WTC11 (cell line): ENCODE results near the gene ZSWIM6. TPM values are rescaled to one million over a fixed set of nuclear protein-coding genes. Genes with fewer than 3 reads are reported as not detected.
A peak's percentile ranks its signal among the peaks of the same experiment; 100 is the strongest.

Experiments
- ATAC-seq: fragments of 200-7000 bp; cut with Tn5 transposase; 2 replicates; pipeline ENCODE4 v1.10.0; 2021; ENCODE audit warnings: mild to moderate bottlenecking, moderate library complexity
- CTCF ChIA-PET: fragments of 300-600 bp; sonication (Branson Sonifier 250); formaldehyde crosslinking; loops from one replicate; lab custom pipeline; 2021; ENCODE audit warnings: antibody characterized with exemption; lab: Charles Lee
- POLR2A ChIA-PET: fragments of 350-600 bp; sonication (Branson Sonifier 250); formaldehyde crosslinking; loops from one replicate; lab custom pipeline; 2021; ENCODE audit warnings: antibody characterized with exemption; lab: Charles Lee
- DNase-seq: peaks from one replicate; pipeline ENCODE4 v3.0.0; 2021; ENCODE audit warnings: low spot score
- H3K27ac Mint-ChIP-seq: 2 replicates; pipeline ENCODE4 v1.8.0; 2021; ENCODE audit warnings: mixed read lengths
- H3K27me3 Mint-ChIP-seq: 2 replicates; pipeline ENCODE4 v1.8.0; 2021; ENCODE audit warnings: low read depth, mild to moderate bottlenecking, moderate library complexity, mixed read lengths
- H3K36me3 Mint-ChIP-seq: 2 replicates; pipeline ENCODE4 v1.8.0; 2021; ENCODE audit warnings: mixed read lengths
- H3K4me1 Mint-ChIP-seq: 2 replicates; pipeline ENCODE4 v1.8.0; 2022; ENCODE audit warnings: mixed read lengths
- H3K4me3 Mint-ChIP-seq: 2 replicates; pipeline ENCODE4 v1.8.0; 2021; ENCODE audit warnings: mild to moderate bottlenecking, moderate library complexity, mixed read lengths
- H3K9me3 Mint-ChIP-seq: 2 replicates; pipeline ENCODE4 v1.8.0; 2021; ENCODE audit warnings: mixed read lengths
- AR ChIP-seq: fragments of 250-450 bp; sonication (Bioruptor Pico); IDR thresholded peaks from 2 replicates; pipeline ENCODE4 v1.9.0; 2021; ENCODE audit warnings: mild to moderate bottlenecking
- CBFB ChIP-seq: sonication (generic); formaldehyde crosslinking; IDR thresholded peaks from 2 replicates; pipeline ENCODE4 v1.8.1; 2022; ENCODE audit warnings: mild to moderate bottlenecking, low read depth, missing genetic modification reagents
- ELF4 ChIP-seq: sonication (generic); formaldehyde crosslinking; IDR thresholded peaks from 2 replicates; pipeline ENCODE4 v1.8.1; 2022; ENCODE audit warnings: low read depth, mild to moderate bottlenecking, moderate library complexity, missing genetic modification reagents
- ERG ChIP-seq: fragments of 250-450 bp; sonication (Bioruptor Pico); IDR thresholded peaks from 2 replicates; pipeline ENCODE4 v1.8.0; 2021; ENCODE audit warnings: mild to moderate bottlenecking
- FOXP1 ChIP-seq: sonication (generic); formaldehyde crosslinking; IDR thresholded peaks from 2 replicates; pipeline ENCODE4 v1.8.0; 2022; ENCODE audit warnings: missing genetic modification reagents, mild to moderate bottlenecking, moderate library complexity, borderline replicate concordance
- GRHL2 ChIP-seq: fragments of 250-450 bp; sonication (Bioruptor Pico); IDR thresholded peaks from 2 replicates; pipeline ENCODE4 v1.8.0; 2022; ENCODE audit warnings: mild to moderate bottlenecking, moderate library complexity; ENCODE audit not compliant: insufficient replicate concordance, severe bottlenecking
- KAT7 ChIP-seq: sonication (generic); formaldehyde crosslinking; IDR thresholded peaks from 2 replicates; pipeline ENCODE4 v1.8.1; 2023; ENCODE audit warnings: missing genetic modification reagents, mild to moderate bottlenecking, borderline replicate concordance
- NFATC4 ChIP-seq: fragments of 250-450 bp; sonication (Bioruptor Pico); IDR thresholded peaks from 2 replicates; pipeline ENCODE4 v1.9.0; 2021; ENCODE audit warnings: mild to moderate bottlenecking
- NFYB ChIP-seq: sonication (generic); formaldehyde crosslinking; conservative IDR thresholded peaks from 2 replicates; pipeline ENCODE4 v1.8.0; 2022; ENCODE audit warnings: low read depth, missing genetic modification reagents
- TCF7 ChIP-seq: sonication (generic); formaldehyde crosslinking; IDR thresholded peaks from 2 replicates; pipeline ENCODE4 v1.8.0; 2022; ENCODE audit warnings: mild to moderate bottlenecking, low read depth, missing genetic modification reagents, moderate library complexity
- TEAD1 ChIP-seq: sonication (generic); formaldehyde crosslinking; IDR thresholded peaks from 2 replicates; pipeline ENCODE4 v1.8.0; 2022; ENCODE audit warnings: mild to moderate bottlenecking, missing genetic modification reagents
- ZMAT4 ChIP-seq: fragments of 250-450 bp; sonication (Bioruptor Pico); IDR thresholded peaks from 2 replicates; pipeline ENCODE4 v1.9.0; 2021; ENCODE audit warnings: mild to moderate bottlenecking
- ZNF138 ChIP-seq: sonication (generic); formaldehyde crosslinking; conservative IDR thresholded peaks from 2 replicates; pipeline ENCODE4 v1.8.1; 2022; ENCODE audit warnings: mild to moderate bottlenecking, moderate library complexity, missing genetic modification reagents
- total RNA-seq: library from RNA; stranded (reverse); gene quantifications from 3 replicates; pipeline ENCODE4 v1.2.3, GENCODE V29; 2021
- TF ChIP-seq, protein P1 (sequence below): sonication (generic); formaldehyde crosslinking; IDR thresholded peaks from 2 replicates; pipeline ENCODE4 v1.8.0; 2023; ENCODE audit warnings: missing genetic modification reagents, mild to moderate bottlenecking, borderline replicate concordance
- TF ChIP-seq, protein P2 (sequence below): sonication (generic); formaldehyde crosslinking; IDR thresholded peaks from 2 replicates; pipeline ENCODE4 v1.8.1; 2023; ENCODE audit warnings: mild to moderate bottlenecking, missing genetic modification reagents, borderline replicate concordance
- TF ChIP-seq, protein P3 (sequence below): fragments of 250-450 bp; sonication (Bioruptor Pico); IDR thresholded peaks from 2 replicates; pipeline ENCODE4 v2.1.2; 2022; ENCODE audit warnings: mild to moderate bottlenecking, moderate library complexity

ZSWIM6 gene
- total RNA-seq, 1 experiment from 2014 or later, result 12.5 TPM

DNA sequence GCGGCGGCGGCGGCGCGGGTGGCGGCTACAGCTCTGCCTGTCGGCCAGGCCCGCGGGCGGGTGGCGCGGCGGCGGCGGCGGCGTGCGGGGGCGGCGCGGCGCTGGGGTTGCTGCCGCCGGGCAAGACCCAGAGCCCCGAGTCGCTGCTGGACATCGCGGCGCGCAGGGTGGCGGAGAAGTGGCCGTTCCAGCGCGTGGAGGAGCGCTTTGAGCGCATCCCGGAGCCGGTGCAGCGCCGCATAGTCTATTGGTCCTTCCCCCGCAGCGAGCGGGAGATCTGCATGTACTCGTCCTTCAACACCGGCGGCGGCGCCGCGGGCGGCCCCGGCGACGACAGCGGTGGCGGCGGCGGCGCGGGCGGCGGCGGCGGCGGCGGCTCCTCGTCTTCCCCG, 296 bp downstream of the ZSWIM6 start:
- ChIA-PET POLR2A (interaction anchor here (0.6 to 1.3 kb wide), 2 partner anchors 19 to 288 kb away, joined by 3 to 5 read pairs; no protein-coding TSS in a partner anchor), CTCF (interaction anchor here (0.6 to 2.4 kb wide), 2 partner anchors 326 to 921 kb away, joined by 3 to 14 read pairs; no protein-coding TSS in a partner anchor)
- Mint-ChIP-seq H3K9me3 (no peaks in the 10 kb centered on the region), H3K4me1 (peaks cover 49% of the 10 kb centered on the region), H3K36me3 (peaks cover 3% of the 10 kb centered on the region), H3K27me3 (peaks cover 64% of the 10 kb centered on the region), H3K27ac (no peak overlapping the region), H3K4me3 (peak overlapping the region; percentile 75)
- DNase-seq (peak; percentile 40), ATAC-seq (no peak)
- TF ChIP-seq ERG (CRISPR knock-in tag) (no peak), CBFB (CRISPR knock-in tag) (no peak), TCF7 (no peak), GRHL2 (CRISPR knock-in tag) (no peak), ELF4 (CRISPR knock-in tag) (no peak), ZNF138 (no peak), FOXP1 (CRISPR knock-in tag) (no peak), TEAD1 (CRISPR knock-in tag) (no peak), NFATC4 (CRISPR knock-in tag) (no peak), AR (CRISPR knock-in tag) (no peak), KAT7 (CRISPR knock-in tag) (no peak), NFYB (CRISPR knock-in tag) (no peak), ZMAT4 (CRISPR knock-in tag) (no peak)
- TF ChIP-seq, protein P1, sequence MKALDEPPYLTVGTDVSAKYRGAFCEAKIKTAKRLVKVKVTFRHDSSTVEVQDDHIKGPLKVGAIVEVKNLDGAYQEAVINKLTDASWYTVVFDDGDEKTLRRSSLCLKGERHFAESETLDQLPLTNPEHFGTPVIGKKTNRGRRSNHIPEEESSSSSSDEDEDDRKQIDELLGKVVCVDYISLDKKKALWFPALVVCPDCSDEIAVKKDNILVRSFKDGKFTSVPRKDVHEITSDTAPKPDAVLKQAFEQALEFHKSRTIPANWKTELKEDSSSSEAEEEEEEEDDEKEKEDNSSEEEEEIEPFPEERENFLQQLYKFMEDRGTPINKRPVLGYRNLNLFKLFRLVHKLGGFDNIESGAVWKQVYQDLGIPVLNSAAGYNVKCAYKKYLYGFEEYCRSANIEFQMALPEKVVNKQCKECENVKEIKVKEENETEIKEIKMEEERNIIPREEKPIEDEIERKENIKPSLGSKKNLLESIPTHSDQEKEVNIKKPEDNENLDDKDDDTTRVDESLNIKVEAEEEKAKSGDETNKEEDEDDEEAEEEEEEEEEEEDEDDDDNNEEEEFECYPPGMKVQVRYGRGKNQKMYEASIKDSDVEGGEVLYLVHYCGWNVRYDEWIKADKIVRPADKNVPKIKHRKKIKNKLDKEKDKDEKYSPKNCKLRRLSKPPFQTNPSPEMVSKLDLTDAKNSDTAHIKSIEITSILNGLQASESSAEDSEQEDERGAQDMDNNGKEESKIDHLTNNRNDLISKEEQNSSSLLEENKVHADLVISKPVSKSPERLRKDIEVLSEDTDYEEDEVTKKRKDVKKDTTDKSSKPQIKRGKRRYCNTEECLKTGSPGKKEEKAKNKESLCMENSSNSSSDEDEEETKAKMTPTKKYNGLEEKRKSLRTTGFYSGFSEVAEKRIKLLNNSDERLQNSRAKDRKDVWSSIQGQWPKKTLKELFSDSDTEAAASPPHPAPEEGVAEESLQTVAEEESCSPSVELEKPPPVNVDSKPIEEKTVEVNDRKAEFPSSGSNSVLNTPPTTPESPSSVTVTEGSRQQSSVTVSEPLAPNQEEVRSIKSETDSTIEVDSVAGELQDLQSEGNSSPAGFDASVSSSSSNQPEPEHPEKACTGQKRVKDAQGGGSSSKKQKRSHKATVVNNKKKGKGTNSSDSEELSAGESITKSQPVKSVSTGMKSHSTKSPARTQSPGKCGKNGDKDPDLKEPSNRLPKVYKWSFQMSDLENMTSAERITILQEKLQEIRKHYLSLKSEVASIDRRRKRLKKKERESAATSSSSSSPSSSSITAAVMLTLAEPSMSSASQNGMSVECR (CRISPR knock-in tag), result no peak
- TF ChIP-seq, protein P2, sequence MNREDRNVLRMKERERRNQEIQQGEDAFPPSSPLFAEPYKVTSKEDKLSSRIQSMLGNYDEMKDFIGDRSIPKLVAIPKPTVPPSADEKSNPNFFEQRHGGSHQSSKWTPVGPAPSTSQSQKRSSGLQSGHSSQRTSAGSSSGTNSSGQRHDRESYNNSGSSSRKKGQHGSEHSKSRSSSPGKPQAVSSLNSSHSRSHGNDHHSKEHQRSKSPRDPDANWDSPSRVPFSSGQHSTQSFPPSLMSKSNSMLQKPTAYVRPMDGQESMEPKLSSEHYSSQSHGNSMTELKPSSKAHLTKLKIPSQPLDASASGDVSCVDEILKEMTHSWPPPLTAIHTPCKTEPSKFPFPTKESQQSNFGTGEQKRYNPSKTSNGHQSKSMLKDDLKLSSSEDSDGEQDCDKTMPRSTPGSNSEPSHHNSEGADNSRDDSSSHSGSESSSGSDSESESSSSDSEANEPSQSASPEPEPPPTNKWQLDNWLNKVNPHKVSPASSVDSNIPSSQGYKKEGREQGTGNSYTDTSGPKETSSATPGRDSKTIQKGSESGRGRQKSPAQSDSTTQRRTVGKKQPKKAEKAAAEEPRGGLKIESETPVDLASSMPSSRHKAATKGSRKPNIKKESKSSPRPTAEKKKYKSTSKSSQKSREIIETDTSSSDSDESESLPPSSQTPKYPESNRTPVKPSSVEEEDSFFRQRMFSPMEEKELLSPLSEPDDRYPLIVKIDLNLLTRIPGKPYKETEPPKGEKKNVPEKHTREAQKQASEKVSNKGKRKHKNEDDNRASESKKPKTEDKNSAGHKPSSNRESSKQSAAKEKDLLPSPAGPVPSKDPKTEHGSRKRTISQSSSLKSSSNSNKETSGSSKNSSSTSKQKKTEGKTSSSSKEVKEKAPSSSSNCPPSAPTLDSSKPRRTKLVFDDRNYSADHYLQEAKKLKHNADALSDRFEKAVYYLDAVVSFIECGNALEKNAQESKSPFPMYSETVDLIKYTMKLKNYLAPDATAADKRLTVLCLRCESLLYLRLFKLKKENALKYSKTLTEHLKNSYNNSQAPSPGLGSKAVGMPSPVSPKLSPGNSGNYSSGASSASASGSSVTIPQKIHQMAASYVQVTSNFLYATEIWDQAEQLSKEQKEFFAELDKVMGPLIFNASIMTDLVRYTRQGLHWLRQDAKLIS (CRISPR knock-in tag), result no peak
- TF ChIP-seq, protein P3, sequence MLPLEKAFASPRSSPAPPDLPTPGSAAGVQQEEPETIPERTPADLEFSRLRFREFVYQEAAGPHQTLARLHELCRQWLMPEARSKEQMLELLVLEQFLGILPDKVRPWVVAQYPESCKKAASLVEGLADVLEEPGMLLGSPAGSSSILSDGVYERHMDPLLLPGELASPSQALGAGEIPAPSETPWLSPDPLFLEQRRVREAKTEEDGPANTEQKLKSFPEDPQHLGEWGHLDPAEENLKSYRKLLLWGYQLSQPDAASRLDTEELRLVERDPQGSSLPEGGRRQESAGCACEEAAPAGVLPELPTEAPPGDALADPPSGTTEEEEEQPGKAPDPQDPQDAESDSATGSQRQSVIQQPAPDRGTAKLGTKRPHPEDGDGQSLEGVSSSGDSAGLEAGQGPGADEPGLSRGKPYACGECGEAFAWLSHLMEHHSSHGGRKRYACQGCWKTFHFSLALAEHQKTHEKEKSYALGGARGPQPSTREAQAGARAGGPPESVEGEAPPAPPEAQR (CRISPR knock-in tag), result no peak
